ENCODE results near the gene TUBGCP3.

Gene TUBGCP3

GRCh38 chr13:112522578-112522977 lies 65.4 kb downstream of the TUBGCP3 start:
- no peak overlapping the region for H2BK120ac ChIP-seq (ENCODE audit: low read depth, low read length)
- no peak for DNase-seq
- no peak overlapping the region for H3K4me2 ChIP-seq (ENCODE audit: low read length)
- no CpG with 5 or more reads among the region's 5 CpGs for WGBS (ENCODE audit: extremely low coverage, insufficient coverage, low lambda C conversion rate)
- H3K27me3 ChIP-seq (ENCODE audit: insufficient read depth, low read length, poor library complexity) = no peaks in the 10 kb centered on the region
- no peaks in the 10 kb centered on the region for H3K79me2 ChIP-seq (ENCODE audit: control insufficient read depth, insufficient read depth, low read length)
- no peak overlapping the region for H2BK15ac ChIP-seq (replicated peaks; ENCODE audit: low read depth)
- no peak overlapping the region for H2AK5ac ChIP-seq (ENCODE audit: low read length)
- H3K4ac ChIP-seq (ENCODE audit: low read depth, low read length) = no peak overlapping the region
- H3K79me1 ChIP-seq (ENCODE audit: low read length) = peaks cover 2% of the 10 kb centered on the region
- no peak overlapping the region for H3K18ac ChIP-seq (ENCODE audit: low read length)
- no peak overlapping the region for H3K56ac ChIP-seq (ENCODE audit: low read length)
- no peaks in the 10 kb centered on the region for H3K4me1 ChIP-seq (ENCODE audit: control insufficient read depth, low read depth, low read length)
- no peaks in the 10 kb centered on the region for H3K36me3 ChIP-seq (ENCODE audit: control insufficient read depth, insufficient read depth, low read length)
- H3K27ac ChIP-seq (ENCODE audit: low read depth, low read length) = no peak overlapping the region
- no peak overlapping the region for H3K4me3 ChIP-seq (ENCODE audit: low read length)
- H3K9ac ChIP-seq (ENCODE audit: low read length) = no peak overlapping the region
- no peak overlapping the region for H4K8ac ChIP-seq (ENCODE audit: low read depth, low read length)
- no peak overlapping the region for H4K5ac ChIP-seq (ENCODE audit: low read length)
- no peak overlapping the region for H3K23ac ChIP-seq (ENCODE audit: low read length)
- H2BK5ac ChIP-seq (ENCODE audit: low read length) = no peak overlapping the region

- no peak overlapping the region for H3K4me3 ChIP-seq (ENCODE audit: low read length)
- no peak overlapping the region for H2BK120ac ChIP-seq (ENCODE audit: low read depth, low read length)
- H3K36me3 ChIP-seq (ENCODE audit: control insufficient read depth, insufficient read depth, low read length) = no peaks in the 10 kb centered on the region
- DNase-seq = no peak
- H4K8ac ChIP-seq (ENCODE audit: low read depth, low read length) = no peak overlapping the region
- no peaks in the 10 kb centered on the region for H3K79me2 ChIP-seq (ENCODE audit: control insufficient read depth, insufficient read depth, low read length)
- no peak overlapping the region for H2BK15ac ChIP-seq (replicated peaks; ENCODE audit: low read depth)
- no peak overlapping the region for H2AK5ac ChIP-seq (ENCODE audit: low read length)
- no peak overlapping the region for H3K4ac ChIP-seq (ENCODE audit: low read depth, low read length)
- no peak overlapping the region for H3K23ac ChIP-seq (ENCODE audit: low read length)
- WGBS (ENCODE audit: extremely low coverage, insufficient coverage, low lambda C conversion rate) = no CpG with 5 or more reads among the region's 3 CpGs
- no peaks in the 10 kb centered on the region for H3K4me1 ChIP-seq (ENCODE audit: control insufficient read depth, low read depth, low read length)
- H3K4me2 ChIP-seq (ENCODE audit: low read length) = no peak overlapping the region
- no peak overlapping the region for H3K9ac ChIP-seq (ENCODE audit: low read length)
- H3K18ac ChIP-seq (ENCODE audit: low read length) = no peak overlapping the region
- H4K5ac ChIP-seq (ENCODE audit: low read length) = no peak overlapping the region
- no peak overlapping the region for H3K27ac ChIP-seq (ENCODE audit: low read depth, low read length)
- no peaks in the 10 kb centered on the region for H3K27me3 ChIP-seq (ENCODE audit: insufficient read depth, low read length, poor library complexity)
- no peaks in the 10 kb centered on the region for H3K79me1 ChIP-seq (ENCODE audit: low read length)
- no peak overlapping the region for H3K56ac ChIP-seq (ENCODE audit: low read length)
- no peak overlapping the region for H2BK5ac ChIP-seq (ENCODE audit: low read length)
Measured at GRCh38 chr13:112521073-112521685, 66.8 kb downstream of the TUBGCP3 start.

GRCh38 chr13:112519517-112520060 lies 68.4 kb downstream of the TUBGCP3 start:
- Histone ChIP-seq H3K27ac (ENCODE audit: low read depth, low read length) (no peak overlapping the region), H2BK15ac (replicated peaks; ENCODE audit: low read depth) (no peak overlapping the region), H2AK5ac (ENCODE audit: low read length) (no peak overlapping the region), H3K4me3 (ENCODE audit: low read length) (no peak overlapping the region), H4K8ac (ENCODE audit: low read depth, low read length) (no peak overlapping the region), H2BK5ac (ENCODE audit: low read length) (no peak overlapping the region), H3K79me2 (ENCODE audit: control insufficient read depth, insufficient read depth, low read length) (no peaks in the 10 kb centered on the region), H3K4me2 (ENCODE audit: low read length) (no peak overlapping the region), H3K4me1 (ENCODE audit: control insufficient read depth, low read depth, low read length) (no peaks in the 10 kb centered on the region), H3K36me3 (ENCODE audit: control insufficient read depth, insufficient read depth, low read length) (no peaks in the 10 kb centered on the region), H3K27me3 (ENCODE audit: insufficient read depth, low read length, poor library complexity) (no peaks in the 10 kb centered on the region), H3K9ac (ENCODE audit: low read length) (no peak overlapping the region), H4K5ac (ENCODE audit: low read length) (no peak overlapping the region), H3K79me1 (ENCODE audit: low read length) (no peaks in the 10 kb centered on the region), H3K18ac (ENCODE audit: low read length) (no peak overlapping the region), H3K23ac (ENCODE audit: low read length) (no peak overlapping the region), H3K56ac (ENCODE audit: low read length) (no peak overlapping the region), H3K4ac (ENCODE audit: low read depth, low read length) (no peak overlapping the region), H2BK120ac (ENCODE audit: low read depth, low read length) (no peak overlapping the region)
- no peak for DNase-seq
- WGBS (ENCODE audit: extremely low coverage, insufficient coverage, low lambda C conversion rate) = no CpG with 5 or more reads among the region's 20 CpGs

GRCh38 chr13:112516218-112516617 lies 71.7 kb downstream of the TUBGCP3 start:
- Histone ChIP-seq H3K79me1 (ENCODE audit: low read length) (no peaks in the 10 kb centered on the region), H3K18ac (ENCODE audit: low read length) (no peak overlapping the region), H3K27me3 (ENCODE audit: insufficient read depth, low read length, poor library complexity) (no peaks in the 10 kb centered on the region), H3K56ac (ENCODE audit: low read length) (no peak overlapping the region), H3K4me1 (ENCODE audit: control insufficient read depth, low read depth, low read length) (no peaks in the 10 kb centered on the region), H3K27ac (ENCODE audit: low read depth, low read length) (no peak overlapping the region), H3K4me3 (ENCODE audit: low read length) (no peak overlapping the region), H4K5ac (ENCODE audit: low read length) (no peak overlapping the region), H2BK120ac (ENCODE audit: low read depth, low read length) (no peak overlapping the region), H3K4me2 (ENCODE audit: low read length) (no peak overlapping the region), H3K23ac (ENCODE audit: low read length) (no peak overlapping the region), H4K8ac (ENCODE audit: low read depth, low read length) (no peak overlapping the region), H3K79me2 (ENCODE audit: control insufficient read depth, insufficient read depth, low read length) (no peaks in the 10 kb centered on the region), H2AK5ac (ENCODE audit: low read length) (no peak overlapping the region), H2BK5ac (ENCODE audit: low read length) (no peak overlapping the region), H3K4ac (ENCODE audit: low read depth, low read length) (no peak overlapping the region), H3K9ac (ENCODE audit: low read length) (no peak overlapping the region), H2BK15ac (replicated peaks; ENCODE audit: low read depth) (no peak overlapping the region), H3K36me3 (ENCODE audit: control insufficient read depth, insufficient read depth, low read length) (no peaks in the 10 kb centered on the region)
- DNase-seq = no peak
- WGBS (ENCODE audit: extremely low coverage, insufficient coverage, low lambda C conversion rate) = no CpG with 5 or more reads among the region's 13 CpGs

GRCh38 chr13:112513761-112514160 lies 74.2 kb downstream of the TUBGCP3 start:
- H3K36me3 ChIP-seq (ENCODE audit: control insufficient read depth, insufficient read depth, low read length) = no peaks in the 10 kb centered on the region
- WGBS (ENCODE audit: extremely low coverage, insufficient coverage, low lambda C conversion rate) = no CpG with 5 or more reads among the region's 6 CpGs
- H3K79me2 ChIP-seq (ENCODE audit: control insufficient read depth, insufficient read depth, low read length) = no peaks in the 10 kb centered on the region

More at GRCh38 chr13:112513761-112514160, 74.2 kb downstream of the TUBGCP3 start:
- H3K56ac ChIP-seq (ENCODE audit: low read length) = no peak overlapping the region
- H3K27ac ChIP-seq (ENCODE audit: low read depth, low read length) = no peak overlapping the region
- H3K18ac ChIP-seq (ENCODE audit: low read length) = no peak overlapping the region
- no peak overlapping the region for H2BK5ac ChIP-seq (ENCODE audit: low read length)
- no peak overlapping the region for H3K9ac ChIP-seq (ENCODE audit: low read length)
- H3K4me2 ChIP-seq (ENCODE audit: low read length) = no peak overlapping the region
- peaks cover 1% of the 10 kb centered on the region for H3K79me1 ChIP-seq (ENCODE audit: low read length)
- no peaks in the 10 kb centered on the region for H3K4me1 ChIP-seq (ENCODE audit: control insufficient read depth, low read depth, low read length)
- H3K4ac ChIP-seq (ENCODE audit: low read depth, low read length) = no peak overlapping the region
- H2BK15ac ChIP-seq (replicated peaks; ENCODE audit: low read depth) = no peak overlapping the region
- no peaks in the 10 kb centered on the region for H3K27me3 ChIP-seq (ENCODE audit: insufficient read depth, low read length, poor library complexity)
- H2AK5ac ChIP-seq (ENCODE audit: low read length) = no peak overlapping the region
- H2BK120ac ChIP-seq (ENCODE audit: low read depth, low read length) = no peak overlapping the region
- no peak overlapping the region for H4K8ac ChIP-seq (ENCODE audit: low read depth, low read length)
- DNase-seq = no peak
- H3K23ac ChIP-seq (ENCODE audit: low read length) = no peak overlapping the region
- no peak overlapping the region for H3K4me3 ChIP-seq (ENCODE audit: low read length)
- H4K5ac ChIP-seq (ENCODE audit: low read length) = no peak overlapping the region

Measured in mesendoderm (in vitro differentiated cells).